ENCODE results near the gene ZBED4.
"Not testable (repeated sequence)": the region's sequence is repeated elsewhere in the genome, so short reads cannot be mapped to it uniquely, and the experiment has no call there.

Gene ZBED4

GRCh38 chr22:49826603-49827270, 26.9 kb upstream of the ZBED4 start:
- peak; percentile 51 to 79 (median 66) for DNase-seq

- peak; percentile 48 to 82 (median 65) for DNase-seq
These were observed 26.3 kb upstream of the ZBED4 start for GRCh38 chr22:49827271-49827852.

- peak; percentile 83 to 94 (median 90) for DNase-seq
These were observed 25.6 kb upstream of the ZBED4 start, which contains the start of gene BRD1 for GRCh38 chr22:49827853-49828598. Gene BRD1, minus strand, starts transcription at chr22:49827873. Its CDS starts 3,556 bp downstream, at chr22:49824317.

- DNase-seq = no peak
These were observed 25.1 kb upstream of the ZBED4 start for GRCh38 chr22:49828599-49828965.

- DNase-seq = no peak
These were observed 24.4 kb upstream of the ZBED4 start for GRCh38 chr22:49829044-49829853.

GRCh38 chr22:49833340-49834007, 20.2 kb upstream of the ZBED4 start:
- no peak for DNase-seq

- DNase-seq = peak; percentile 39 to 79 (median 66)
These were observed 14.6 kb upstream of the ZBED4 start for GRCh38 chr22:49838771-49839717.

GRCh38 chr22:49845241-49845640, 8.4 kb upstream of the ZBED4 start:
- DNase-seq = no peak

- DNase-seq = no peak
These were observed 7.8 kb upstream of the ZBED4 start for GRCh38 chr22:49845666-49846459.

GRCh38 chr22:49847751-49848689, 5.6 kb upstream of the ZBED4 start:
- peak; percentile 77 to 92 (median 84) for DNase-seq

GRCh38 chr22:49848690-49849160, 4.9 kb upstream of the ZBED4 start:
- DNase-seq = peak in 3 of 4 experiments; percentile 25 to 64 (median 53)

GRCh38 chr22:49849161-49850020, 4.3 kb upstream of the ZBED4 start:
- peak in 1 of 4 experiments; percentile 44 for DNase-seq

- DNase-seq = peak in 1 of 4 experiments; percentile 20
These were observed 3.4 kb upstream of the ZBED4 start for GRCh38 chr22:49850021-49850911.

- no peak for DNase-seq
These were observed 2.5 kb upstream of the ZBED4 start for GRCh38 chr22:49850959-49851802.

- DNase-seq = not testable (repeated sequence)
These were observed 1.1 kb upstream of the ZBED4 start for GRCh38 chr22:49852568-49852897.
